ENCODE measurements around the gene LSG1. TPM values are rescaled to one million over a fixed set of nuclear protein-coding genes. Genes with fewer than 3 reads are reported as not detected.

Gene LSG1
- total and polyA plus RNA-seq, 9 of the 15 experiments (the other 6 are each of a cell fraction or from before 2014, with no cell fraction given) = 14.9 to 73.7 (median 46.7) TPM

DNA sequence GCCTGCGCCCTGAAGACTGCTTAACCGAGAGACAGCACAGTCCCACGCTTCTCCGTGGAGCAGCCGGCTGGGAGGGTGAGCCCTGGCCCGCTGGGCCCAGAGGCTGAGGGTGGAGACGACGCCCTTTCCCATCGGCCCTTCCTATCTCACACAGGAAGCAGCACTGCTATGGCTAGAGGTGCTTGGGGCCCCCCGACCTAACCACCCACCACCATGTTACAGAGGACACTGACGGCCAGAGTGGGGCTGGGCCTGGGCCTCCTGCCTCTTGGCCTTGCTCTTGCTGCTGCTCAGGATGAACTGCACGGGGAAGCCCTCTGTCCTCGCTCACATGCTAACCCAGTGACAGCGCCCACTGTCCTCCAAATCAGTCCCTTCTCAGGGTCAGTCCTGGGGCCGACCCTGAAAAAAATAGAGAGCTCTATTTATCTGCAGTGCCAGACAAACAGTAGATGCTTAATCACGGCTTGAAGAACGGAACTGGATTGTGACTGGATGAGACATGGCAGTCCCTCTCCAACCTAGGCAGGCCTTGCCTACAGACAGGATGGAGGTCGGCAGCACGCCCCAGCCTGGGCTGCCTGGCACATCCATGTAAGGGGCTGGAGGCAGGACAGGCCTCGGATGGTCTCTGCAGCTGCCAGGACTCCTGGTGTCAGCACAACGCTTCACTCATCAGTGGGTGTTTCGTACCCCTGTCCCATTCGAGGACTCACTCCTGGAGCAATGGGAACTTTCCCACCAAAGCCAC lies 53.0 kb downstream of the LSG1 start (continued):
- TF ChIP-seq MTA2 (IDR thresholded peaks at IDR 0.05; ENCODE audit: low read depth) (no peak), ARID1B (IDR thresholded peaks at IDR 0.05) (peak; percentile 41; the same call in 1 of the 2 replicates), ZNF785 (CRISPR knock-in tag; IDR thresholded peaks at IDR 0.05) (no peak), ZNF41 (CRISPR knock-in tag; conservative IDR thresholded peaks at IDR 0.05) (no peak), ZNF384 (IDR thresholded peaks at IDR 0.05; ENCODE audit: low read depth, low read length) (peak; percentile 49), SAFB (IDR thresholded peaks at IDR 0.05; ENCODE audit: borderline replicate concordance, low read depth, low read length) (no peak), L3MBTL2 (IDR thresholded peaks at IDR 0.05) (peak; percentile 51; the same call in 1 of the 2 replicates), NRF1 (conservative IDR thresholded peaks at IDR 0.05 in 1 of 2, IDR thresholded peaks at IDR 0.05 in 1 of 2) (no peak), EP300 (IDR thresholded peaks at IDR 0.05; ENCODE audit: low read length) (peak; percentile 13; the same call in 1 of the 2 replicates)
- TF ChIP-seq, protein P1, sequence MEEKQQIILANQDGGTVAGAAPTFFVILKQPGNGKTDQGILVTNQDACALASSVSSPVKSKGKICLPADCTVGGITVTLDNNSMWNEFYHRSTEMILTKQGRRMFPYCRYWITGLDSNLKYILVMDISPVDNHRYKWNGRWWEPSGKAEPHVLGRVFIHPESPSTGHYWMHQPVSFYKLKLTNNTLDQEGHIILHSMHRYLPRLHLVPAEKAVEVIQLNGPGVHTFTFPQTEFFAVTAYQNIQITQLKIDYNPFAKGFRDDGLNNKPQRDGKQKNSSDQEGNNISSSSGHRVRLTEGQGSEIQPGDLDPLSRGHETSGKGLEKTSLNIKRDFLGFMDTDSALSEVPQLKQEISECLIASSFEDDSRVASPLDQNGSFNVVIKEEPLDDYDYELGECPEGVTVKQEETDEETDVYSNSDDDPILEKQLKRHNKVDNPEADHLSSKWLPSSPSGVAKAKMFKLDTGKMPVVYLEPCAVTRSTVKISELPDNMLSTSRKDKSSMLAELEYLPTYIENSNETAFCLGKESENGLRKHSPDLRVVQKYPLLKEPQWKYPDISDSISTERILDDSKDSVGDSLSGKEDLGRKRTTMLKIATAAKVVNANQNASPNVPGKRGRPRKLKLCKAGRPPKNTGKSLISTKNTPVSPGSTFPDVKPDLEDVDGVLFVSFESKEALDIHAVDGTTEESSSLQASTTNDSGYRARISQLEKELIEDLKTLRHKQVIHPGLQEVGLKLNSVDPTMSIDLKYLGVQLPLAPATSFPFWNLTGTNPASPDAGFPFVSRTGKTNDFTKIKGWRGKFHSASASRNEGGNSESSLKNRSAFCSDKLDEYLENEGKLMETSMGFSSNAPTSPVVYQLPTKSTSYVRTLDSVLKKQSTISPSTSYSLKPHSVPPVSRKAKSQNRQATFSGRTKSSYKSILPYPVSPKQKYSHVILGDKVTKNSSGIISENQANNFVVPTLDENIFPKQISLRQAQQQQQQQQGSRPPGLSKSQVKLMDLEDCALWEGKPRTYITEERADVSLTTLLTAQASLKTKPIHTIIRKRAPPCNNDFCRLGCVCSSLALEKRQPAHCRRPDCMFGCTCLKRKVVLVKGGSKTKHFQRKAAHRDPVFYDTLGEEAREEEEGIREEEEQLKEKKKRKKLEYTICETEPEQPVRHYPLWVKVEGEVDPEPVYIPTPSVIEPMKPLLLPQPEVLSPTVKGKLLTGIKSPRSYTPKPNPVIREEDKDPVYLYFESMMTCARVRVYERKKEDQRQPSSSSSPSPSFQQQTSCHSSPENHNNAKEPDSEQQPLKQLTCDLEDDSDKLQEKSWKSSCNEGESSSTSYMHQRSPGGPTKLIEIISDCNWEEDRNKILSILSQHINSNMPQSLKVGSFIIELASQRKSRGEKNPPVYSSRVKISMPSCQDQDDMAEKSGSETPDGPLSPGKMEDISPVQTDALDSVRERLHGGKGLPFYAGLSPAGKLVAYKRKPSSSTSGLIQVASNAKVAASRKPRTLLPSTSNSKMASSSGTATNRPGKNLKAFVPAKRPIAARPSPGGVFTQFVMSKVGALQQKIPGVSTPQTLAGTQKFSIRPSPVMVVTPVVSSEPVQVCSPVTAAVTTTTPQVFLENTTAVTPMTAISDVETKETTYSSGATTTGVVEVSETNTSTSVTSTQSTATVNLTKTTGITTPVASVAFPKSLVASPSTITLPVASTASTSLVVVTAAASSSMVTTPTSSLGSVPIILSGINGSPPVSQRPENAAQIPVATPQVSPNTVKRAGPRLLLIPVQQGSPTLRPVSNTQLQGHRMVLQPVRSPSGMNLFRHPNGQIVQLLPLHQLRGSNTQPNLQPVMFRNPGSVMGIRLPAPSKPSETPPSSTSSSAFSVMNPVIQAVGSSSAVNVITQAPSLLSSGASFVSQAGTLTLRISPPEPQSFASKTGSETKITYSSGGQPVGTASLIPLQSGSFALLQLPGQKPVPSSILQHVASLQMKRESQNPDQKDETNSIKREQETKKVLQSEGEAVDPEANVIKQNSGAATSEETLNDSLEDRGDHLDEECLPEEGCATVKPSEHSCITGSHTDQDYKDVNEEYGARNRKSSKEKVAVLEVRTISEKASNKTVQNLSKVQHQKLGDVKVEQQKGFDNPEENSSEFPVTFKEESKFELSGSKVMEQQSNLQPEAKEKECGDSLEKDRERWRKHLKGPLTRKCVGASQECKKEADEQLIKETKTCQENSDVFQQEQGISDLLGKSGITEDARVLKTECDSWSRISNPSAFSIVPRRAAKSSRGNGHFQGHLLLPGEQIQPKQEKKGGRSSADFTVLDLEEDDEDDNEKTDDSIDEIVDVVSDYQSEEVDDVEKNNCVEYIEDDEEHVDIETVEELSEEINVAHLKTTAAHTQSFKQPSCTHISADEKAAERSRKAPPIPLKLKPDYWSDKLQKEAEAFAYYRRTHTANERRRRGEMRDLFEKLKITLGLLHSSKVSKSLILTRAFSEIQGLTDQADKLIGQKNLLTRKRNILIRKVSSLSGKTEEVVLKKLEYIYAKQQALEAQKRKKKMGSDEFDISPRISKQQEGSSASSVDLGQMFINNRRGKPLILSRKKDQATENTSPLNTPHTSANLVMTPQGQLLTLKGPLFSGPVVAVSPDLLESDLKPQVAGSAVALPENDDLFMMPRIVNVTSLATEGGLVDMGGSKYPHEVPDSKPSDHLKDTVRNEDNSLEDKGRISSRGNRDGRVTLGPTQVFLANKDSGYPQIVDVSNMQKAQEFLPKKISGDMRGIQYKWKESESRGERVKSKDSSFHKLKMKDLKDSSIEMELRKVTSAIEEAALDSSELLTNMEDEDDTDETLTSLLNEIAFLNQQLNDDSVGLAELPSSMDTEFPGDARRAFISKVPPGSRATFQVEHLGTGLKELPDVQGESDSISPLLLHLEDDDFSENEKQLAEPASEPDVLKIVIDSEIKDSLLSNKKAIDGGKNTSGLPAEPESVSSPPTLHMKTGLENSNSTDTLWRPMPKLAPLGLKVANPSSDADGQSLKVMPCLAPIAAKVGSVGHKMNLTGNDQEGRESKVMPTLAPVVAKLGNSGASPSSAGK (IDR thresholded peaks at IDR 0.05) = peak; percentile 62
- TF ChIP-seq, protein P2, sequence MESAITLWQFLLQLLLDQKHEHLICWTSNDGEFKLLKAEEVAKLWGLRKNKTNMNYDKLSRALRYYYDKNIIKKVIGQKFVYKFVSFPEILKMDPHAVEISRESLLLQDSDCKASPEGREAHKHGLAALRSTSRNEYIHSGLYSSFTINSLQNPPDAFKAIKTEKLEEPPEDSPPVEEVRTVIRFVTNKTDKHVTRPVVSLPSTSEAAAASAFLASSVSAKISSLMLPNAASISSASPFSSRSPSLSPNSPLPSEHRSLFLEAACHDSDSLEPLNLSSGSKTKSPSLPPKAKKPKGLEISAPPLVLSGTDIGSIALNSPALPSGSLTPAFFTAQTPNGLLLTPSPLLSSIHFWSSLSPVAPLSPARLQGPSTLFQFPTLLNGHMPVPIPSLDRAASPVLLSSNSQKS (CRISPR knock-in tag; IDR thresholded peaks at IDR 0.05) = no peak
- TF ChIP-seq, protein P3, sequence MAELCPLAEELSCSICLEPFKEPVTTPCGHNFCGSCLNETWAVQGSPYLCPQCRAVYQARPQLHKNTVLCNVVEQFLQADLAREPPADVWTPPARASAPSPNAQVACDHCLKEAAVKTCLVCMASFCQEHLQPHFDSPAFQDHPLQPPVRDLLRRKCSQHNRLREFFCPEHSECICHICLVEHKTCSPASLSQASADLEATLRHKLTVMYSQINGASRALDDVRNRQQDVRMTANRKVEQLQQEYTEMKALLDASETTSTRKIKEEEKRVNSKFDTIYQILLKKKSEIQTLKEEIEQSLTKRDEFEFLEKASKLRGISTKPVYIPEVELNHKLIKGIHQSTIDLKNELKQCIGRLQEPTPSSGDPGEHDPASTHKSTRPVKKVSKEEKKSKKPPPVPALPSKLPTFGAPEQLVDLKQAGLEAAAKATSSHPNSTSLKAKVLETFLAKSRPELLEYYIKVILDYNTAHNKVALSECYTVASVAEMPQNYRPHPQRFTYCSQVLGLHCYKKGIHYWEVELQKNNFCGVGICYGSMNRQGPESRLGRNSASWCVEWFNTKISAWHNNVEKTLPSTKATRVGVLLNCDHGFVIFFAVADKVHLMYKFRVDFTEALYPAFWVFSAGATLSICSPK (IDR thresholded peaks at IDR 0.05; ENCODE audit: borderline replicate concordance) = no peak

All from K562 (cell line).